H54 (cell line): ENCODE measurements around the gene MTHFD1.
A peak's percentile ranks its signal among the peaks of the same experiment; 100 is the strongest.

Source experiments
- DNase-seq: peaks from one replicate; pipeline ENCODE4 v3.0.0; 2011; ENCODE audit warnings: low spot score, mixed read lengths; ENCODE audit not compliant: insufficient read length
- FAIRE-seq: peaks from 3 replicates; lab custom pipeline; 2011; peaks lifted over from hg19 to GRCh38; lab: Jason Lieb, UNC
- POLR2A ChIP-seq: IDR thresholded peaks from 2 replicates; pipeline ENCODE4 v1.6.1; 2011; ENCODE audit warnings: low read depth, mild to moderate bottlenecking, low read length

The MTHFD1 gene

DNA sequence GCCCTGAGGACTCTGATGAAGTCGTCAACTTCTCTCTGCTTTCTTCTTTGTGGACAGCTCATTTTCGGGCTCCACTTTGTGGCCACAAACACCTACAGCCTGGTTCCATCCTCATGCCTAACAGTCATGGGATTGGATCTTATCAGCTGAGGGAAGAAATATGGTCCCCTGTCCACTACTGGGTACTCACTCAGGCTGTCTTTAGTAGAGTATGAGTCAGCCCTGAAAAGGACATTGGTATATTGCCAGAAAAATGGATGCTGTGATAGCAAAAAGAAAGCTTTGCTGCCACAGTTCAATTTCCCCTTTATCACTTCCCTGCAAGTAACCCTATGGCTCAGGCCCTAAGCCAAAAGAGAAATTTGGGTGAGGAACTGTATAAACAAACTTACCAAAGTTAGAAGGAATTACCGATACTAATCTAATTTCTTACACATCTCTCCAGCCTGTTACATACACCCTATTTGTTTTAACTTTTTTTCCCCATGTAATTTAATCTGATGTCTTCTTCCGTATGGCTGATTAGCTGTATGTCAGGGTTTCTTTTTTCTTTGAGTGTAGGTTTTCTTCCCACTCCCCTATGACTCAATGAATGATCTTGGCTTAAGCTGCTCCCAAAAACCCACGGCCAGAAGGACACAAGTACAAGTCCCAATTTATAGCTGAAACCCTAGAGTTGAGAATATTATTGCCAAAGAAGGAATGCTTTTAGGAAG, 29.1 kb downstream of the MTHFD1 start:
- DNase-seq (no peak), FAIRE-seq (peak; percentile 58)
- no peak for TF ChIP-seq POLR2A

DNA sequence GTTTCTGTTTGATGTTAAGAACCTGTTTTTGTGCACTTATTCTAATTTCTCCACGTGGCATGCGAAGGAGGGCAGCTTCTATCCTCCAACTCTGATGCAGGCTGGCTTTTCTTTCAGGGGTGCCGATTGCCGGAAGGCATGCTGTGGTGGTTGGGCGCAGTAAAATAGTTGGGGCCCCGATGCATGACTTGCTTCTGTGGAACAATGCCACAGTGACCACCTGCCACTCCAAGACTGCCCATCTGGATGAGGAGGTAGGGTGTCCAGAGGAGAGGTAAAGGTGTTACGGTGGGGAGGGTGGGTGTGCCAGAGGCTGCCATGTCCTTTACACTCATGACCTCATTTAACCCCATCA, 29.6 kb downstream of the MTHFD1 start:
- FAIRE-seq, result no peak
- DNase-seq, result no peak
- TF ChIP-seq POLR2A, result no peak

DNA sequence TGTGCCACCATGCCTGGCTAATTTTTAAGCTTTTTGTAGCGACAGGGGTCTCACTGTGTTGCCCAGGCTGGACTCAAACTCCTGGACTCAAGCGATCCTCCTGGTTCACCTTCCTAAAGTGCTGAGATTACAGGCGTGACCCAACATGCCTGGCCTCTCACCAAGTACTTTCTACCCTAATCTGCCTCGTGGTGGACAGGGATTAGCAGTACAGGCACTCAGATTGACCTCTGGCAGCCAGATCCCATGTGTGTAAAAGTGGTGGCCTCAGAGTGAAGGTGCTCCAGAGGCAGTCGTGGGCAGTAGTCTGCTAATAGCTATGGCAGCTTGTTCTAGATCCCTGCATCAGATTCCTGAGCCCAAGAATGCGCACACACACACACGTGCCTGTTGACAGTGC, 30.9 kb downstream of the MTHFD1 start:
- no peak for TF ChIP-seq POLR2A
- FAIRE-seq (no peak), DNase-seq (no peak)

DNA sequence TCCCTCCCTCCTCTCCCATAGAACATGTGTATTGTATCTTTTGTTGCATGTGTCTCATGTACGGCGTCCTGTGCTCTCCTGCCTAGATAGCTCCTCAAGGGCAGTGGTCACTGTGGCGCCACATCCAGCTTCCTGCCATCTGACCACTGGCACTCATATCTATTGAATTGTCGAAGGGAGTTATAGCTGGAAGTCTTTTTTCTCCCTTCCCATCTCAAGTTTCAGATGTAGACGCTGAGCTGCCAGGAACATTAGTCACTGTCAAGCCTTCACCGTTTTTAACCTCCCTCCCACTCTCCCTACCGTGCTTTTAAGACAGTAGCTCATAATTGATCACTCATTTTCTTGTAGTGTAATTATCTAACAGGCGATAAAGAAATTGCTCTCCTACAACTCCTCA, 33.0 kb downstream of the MTHFD1 start:
- FAIRE-seq (no peak), DNase-seq (no peak)
- TF ChIP-seq POLR2A, result no peak

DNA sequence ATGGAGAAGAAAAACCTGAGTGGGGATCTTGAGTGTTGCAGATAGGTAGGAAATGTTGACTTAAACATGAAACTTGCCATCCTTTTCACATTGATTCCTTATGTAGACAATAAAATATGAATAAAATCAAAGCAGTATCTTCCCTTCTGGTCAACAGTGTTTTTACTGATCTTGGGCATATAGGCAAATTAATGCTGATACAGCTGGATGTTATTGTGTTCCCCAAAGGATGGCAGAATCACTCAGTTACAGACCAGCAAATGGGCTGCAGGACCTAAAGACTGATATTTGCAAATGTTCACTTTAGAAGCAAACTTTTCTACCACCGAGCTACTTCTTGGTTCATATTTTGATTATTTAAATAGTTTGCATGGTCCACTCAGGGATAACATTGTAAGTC, 33.9 kb downstream of the MTHFD1 start:
- no peak for TF ChIP-seq POLR2A
- DNase-seq (no peak), FAIRE-seq (no peak)

DNA sequence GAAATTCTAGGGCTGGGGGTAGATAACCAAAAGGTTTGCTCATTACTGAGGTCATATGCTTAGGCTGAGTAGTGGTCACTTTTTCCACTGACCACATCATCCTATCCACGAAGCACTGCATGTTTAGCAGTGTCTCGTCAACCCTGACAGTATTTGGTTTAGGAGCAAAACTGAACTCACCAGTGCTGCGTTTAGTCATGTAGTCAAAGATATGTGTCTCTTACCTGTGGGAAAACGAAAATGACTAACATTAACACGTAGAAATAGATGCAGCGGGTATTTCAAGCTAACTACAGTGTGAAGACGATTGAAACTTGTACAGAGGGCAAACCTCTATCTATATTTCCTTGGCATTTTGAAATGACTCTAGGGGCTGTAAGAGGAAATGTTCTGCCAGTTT, 34.6 kb downstream of the MTHFD1 start:
- DNase-seq (no peak), FAIRE-seq (no peak)
- no peak for TF ChIP-seq POLR2A

DNA sequence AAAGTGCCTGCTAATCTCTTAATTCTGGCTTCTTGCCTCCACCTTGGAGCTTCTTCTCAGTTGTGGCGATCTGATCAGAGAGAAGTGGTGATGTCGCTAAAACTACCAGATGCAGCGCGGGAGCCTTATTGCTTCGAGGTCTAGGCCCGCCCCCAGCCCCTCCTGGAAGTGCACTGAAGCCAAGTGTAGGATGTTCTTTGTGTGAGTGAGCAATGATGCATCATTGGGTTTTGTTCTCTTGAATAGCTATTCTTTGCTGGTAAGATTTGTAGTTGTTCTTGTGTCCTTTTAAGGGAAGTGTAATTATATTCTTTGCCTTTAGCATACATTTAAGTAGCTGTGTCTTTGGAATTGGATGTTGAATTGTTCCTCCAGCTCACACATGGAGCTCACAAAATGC, 35.8 kb downstream of the MTHFD1 start:
- no peak for DNase-seq
- TF ChIP-seq POLR2A, result no peak
- FAIRE-seq, result no peak

DNA sequence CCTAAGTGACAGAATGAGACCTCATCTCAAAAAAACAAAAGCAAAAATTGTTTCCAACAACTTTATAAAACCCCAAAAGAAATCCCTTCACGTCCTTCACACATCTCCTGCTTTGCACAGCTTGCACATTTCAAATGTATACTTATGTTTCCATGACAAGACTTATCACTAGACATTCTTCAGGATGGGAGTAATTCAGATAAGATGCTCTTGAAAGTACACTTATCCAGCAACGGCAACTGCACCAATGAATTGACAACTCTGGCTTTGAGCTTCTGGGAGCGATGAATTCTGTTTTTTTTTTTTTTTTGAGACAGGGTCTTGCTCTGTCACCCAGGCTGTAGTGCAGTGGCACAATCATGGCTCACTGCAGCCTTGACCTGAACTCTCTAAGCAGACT, 46.4 kb downstream of the MTHFD1 start:
- TF ChIP-seq POLR2A, result no peak
- FAIRE-seq, result no peak
- DNase-seq, result no peak

DNA sequence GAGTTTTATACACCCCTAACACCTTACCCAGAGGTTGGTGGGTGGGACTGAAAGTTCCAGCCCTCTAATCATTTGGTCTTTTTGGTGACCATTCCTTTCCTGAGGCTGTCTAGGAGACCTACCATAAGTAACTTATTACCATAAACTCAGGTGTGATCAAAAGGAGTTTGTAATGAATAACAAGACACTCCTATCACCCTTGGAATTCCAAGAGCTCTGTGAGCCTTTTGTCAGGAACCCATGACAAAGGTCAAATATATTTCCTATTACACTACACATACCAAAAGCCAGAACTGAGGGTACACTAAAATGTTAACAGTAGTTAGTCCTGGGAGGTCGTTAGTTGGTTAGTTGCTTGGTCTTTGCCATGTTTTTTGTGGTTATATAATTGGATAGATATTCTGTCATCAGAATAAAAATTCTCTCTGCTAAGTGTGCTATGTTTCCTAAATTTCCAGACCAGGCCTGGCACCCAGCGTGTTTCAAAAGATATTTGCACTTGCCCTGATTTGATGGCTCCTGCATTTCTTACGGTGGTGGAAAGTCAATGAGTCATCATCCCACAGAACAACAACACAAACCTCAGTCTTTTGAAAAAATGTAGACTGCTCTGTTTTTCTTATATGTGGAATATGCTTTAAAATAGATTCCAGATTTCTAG, 50.2 kb downstream of the MTHFD1 start:
- DNase-seq, result peak; percentile 56
- peak; percentile 97 for FAIRE-seq
- TF ChIP-seq POLR2A, result no peak

DNA sequence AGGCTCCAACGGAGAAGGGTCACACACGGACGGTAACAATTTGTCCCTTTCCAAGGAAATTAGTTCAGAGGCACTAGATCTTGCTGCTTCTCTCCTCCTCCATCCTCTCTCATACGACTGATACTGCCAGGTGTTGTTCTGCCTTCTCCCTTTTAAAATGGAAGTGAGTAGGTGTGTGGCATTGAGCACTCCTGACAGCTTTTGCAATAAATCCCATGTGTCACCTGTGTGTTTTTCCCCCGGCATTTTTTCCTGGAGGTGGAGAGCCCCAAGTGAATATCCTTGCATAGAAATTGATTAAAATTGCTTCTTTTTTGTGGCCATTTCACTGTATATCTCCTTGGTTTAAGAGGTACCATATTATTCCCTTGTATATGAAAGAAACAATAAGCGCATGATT, 51.0 kb downstream of the MTHFD1 start:
- no peak for TF ChIP-seq POLR2A
- no peak for DNase-seq
- no peak for FAIRE-seq

DNA sequence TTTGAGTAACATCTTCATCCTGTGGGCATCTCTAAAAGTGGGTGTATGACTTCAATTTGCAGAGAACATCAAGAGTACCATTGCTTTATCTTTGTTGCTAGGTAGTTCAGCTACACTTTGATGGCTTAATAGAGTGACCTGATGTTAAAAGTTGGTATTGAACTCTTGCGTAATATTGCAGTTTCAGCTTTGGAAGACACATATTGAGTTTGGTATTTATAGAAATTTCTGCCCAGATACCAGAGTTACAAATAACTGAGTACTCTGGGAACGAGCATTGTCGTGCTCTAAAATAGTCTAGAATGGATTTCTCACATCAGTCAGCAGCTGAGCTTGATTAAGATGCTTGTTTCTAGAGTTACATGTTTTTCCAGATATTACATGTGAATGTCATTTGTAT, 52.3 kb downstream of the MTHFD1 start:
- FAIRE-seq, result no peak
- TF ChIP-seq POLR2A, result no peak
- DNase-seq, result no peak

DNA sequence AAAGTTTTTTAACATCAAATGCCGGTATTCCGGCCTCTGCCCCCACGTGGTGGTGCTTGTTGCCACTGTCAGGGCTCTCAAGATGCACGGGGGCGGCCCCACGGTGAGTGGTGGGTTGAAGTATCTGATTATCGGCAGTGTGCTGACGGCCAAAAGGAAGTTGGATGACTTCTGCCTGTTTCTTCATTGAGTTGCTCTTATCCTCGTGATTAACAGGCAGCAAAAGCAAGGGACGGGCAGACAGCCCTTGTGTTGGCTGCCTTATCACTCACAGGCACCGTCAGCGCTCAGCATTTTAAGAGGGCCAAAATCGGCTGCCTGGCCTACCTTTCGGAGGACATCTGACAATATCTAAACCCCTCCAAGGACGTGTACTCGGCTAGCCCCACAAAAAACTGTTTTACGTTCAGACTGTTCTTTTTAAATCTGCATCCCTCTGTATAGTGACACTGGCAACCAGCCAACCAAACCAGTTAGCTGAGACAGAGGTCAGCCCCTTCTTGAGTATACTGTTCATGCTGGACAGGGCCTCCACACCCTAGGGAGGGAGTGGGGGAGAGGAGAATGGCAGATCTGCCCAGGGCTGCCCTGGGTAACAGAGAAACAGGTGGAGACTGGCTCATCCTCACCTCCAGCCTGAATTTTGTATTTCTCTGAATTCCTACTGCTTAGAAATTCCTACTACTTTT, 54.3 kb downstream of the MTHFD1 start:
- no peak for TF ChIP-seq POLR2A
- no peak for DNase-seq
- no peak for FAIRE-seq

DNA sequence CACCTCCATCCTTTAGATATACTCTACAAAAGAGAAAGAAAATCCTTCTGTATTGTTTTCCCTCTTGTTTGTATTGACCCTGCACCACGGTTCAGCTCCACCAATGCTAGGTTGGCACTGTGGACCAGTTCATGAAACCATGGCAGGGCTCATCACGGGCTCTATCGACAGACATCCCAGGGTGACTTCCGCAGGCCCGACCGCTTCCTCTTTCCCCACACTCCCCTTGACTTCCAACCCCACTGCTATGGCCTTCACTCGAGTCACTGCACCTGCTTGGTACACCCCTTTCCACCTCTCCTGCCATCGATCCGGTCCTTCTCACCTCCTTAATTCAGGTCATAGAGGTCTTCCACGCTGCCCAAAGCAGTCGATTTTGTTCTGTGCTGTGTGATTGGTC, 56.0 kb downstream of the MTHFD1 start:
- no peak for DNase-seq
- FAIRE-seq, result no peak
- TF ChIP-seq POLR2A, result no peak

DNA sequence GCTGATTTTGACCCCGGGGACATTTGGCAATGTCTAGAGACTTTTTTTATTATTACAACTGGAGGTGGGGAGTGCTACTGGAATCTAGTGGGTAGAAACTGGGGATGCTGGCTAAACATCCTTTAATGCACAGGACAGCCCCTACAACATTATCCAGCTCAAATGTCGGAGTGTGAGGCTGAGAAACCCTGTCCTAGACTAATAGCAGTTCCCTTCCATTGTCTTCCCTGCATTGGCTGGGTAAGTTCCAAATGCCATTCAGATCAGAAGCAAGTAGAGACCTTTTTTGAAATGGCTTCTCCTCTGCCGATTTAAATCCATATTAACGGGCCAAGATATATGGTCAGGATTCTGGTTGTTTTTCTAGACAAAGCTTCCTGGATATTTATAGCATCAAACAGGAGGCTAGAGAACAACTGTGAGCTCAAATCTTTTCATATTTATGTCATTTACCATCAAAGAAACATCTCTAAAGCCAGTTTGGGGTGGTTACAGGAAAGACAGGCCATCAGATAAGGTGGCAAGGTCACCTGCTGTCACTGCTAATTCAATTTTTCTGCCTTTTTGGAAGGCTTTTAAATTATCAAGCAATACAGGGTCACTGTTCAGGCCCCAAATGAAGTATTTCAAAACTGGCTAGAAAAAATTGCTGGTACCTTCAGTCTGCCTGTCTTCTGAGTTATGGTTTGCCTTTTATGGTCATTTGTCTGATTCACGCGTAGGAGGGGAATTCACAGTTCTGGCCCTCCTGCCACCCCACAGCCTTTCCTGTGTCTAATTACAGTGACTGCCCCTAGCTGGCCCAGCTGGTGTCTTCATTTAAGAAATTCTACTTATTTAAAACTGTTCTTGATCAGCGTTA, 57.1 kb downstream of the MTHFD1 start:
- no peak for TF ChIP-seq POLR2A
- peak; percentile 99 for FAIRE-seq
- DNase-seq, result peak; percentile 49
